HG03064 (cell line): Measurements from ENCODE around the gene SNCB.

Experiments
- ATAC-seq: cut with Tn5 transposase; IDR thresholded peaks from one replicate; pipeline ENCODE4 v1.9.1; 2021; ENCODE audit warnings: low read depth; ENCODE audit not compliant: unreplicated experiment

Gene SNCB

DNA sequence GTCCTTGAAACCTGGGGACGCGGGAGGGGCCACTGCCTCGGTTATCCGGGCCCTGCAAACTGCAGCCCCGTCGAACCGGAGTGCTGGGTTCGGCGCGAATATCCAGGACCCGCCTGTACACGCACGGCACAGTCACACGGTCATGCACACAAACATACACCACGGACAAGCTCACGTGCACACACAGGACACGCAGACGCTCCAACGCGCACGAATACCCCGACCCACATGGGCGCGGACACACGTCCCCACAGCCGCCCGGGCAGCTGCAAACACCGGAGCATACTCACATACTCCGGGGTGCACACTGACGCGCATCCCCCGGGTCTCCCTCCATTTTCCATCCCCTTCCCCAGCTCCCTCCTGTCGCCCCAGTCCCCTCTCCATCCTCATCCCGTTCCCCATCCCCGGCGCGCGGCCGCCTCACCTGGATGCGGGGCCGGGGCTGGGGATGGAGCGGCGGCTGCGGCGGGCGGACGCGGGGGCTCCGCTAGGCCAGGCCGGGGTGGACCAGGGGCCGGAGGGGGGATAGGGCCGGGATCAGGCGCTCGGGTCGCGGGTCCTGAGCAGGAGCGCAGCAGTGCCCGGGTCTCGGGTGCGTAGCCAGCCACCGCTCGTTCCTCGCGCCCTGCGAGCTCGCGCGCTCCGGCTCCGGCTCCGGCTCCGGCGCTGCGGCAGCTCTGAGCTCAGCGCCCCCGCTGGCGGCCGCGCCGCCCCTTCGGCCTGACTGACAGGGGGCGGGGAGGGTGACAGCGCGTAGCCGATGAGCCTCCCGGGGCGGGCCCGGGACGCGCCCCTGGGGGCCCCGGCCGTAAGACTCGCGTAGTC, at the start of gene SNCB, which contains the start of gene EIF4E1B:
SNCB (minus strand) TSS at position 682 of the 828 bp plus-strand sequence. CDS start 880 bp downstream, outside the sequence.
EIF4E1B (plus strand) TSS at position 823 of the 828 bp plus-strand sequence. CDS start 12,113 bp downstream, outside the sequence.
- peak; percentile 64 for ATAC-seq

GRCh38 chr5:176679365-176680225, 49.3 kb upstream of the SNCB start:
- no peak for ATAC-seq

DNA sequence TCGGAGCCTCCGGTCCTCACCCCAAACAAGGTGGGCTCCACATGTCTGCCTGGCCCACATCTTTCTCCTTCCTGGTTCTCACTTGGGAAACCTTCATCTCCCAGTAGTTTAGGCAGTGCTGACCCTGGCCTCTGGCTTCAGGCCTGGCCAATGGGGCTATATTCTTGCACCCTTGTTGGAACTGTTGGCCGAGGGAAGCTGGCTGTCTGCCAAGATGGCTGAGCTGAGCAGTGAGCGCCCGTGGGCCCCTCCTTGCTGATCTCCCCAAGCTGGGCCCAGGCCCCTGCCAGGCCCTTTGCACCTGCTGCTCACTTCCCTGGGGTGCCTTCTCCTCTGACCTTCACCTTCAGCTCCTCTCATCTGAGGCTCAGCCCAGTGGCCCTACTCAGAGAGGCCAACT, 48.2 kb upstream of the SNCB start:
- ATAC-seq, result no peak

- no peak for ATAC-seq
Observed at GRCh38 chr5:176677209-176677939, 47.0 kb upstream of the SNCB start.

DNA sequence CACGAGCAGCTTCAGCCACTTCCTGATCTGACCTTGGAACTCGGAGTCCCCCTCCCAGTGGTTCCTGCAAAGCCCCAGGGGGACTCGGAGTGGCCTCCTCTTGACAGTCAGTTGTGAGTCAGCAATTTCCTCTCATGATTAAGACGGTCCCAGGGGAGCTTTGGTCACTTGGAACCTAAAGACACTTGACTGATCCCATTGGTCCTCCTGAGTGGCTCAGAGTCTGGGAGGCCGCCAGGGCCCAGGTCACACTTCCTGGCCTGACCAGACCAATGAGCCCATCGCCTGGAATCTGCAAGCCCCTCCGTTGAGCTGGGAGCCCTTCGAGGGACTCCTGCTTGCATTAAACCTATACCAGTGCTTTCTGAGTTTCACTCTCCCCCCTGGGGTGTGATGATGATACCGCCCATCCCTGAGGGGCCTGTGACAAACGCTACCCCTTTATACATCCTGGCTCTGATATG, 46.1 kb upstream of the SNCB start:
- peak; percentile 60 for ATAC-seq

GRCh38 chr5:176675676-176676360, 45.5 kb upstream of the SNCB start:
- ATAC-seq, result no peak

DNA sequence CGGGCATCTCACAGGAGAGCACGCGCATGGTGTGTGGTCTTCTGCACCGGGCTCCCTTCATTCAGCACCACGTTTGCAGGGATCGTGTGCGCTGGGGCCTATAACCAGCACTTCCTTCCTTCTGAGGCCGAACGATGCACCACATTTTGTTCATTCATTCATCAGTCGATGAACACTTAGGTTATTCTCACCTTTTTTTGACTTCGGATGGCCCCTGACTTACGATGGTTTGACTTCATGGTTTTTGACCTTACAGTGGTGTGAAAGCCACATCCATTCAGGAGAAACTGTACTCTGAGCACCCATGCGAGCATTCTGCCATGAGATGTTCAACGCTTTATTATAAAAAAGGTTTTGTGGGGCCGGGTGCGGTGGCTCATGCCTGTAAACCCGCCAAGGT, 44.5 kb upstream of the SNCB start:
- ATAC-seq, result no peak

DNA sequence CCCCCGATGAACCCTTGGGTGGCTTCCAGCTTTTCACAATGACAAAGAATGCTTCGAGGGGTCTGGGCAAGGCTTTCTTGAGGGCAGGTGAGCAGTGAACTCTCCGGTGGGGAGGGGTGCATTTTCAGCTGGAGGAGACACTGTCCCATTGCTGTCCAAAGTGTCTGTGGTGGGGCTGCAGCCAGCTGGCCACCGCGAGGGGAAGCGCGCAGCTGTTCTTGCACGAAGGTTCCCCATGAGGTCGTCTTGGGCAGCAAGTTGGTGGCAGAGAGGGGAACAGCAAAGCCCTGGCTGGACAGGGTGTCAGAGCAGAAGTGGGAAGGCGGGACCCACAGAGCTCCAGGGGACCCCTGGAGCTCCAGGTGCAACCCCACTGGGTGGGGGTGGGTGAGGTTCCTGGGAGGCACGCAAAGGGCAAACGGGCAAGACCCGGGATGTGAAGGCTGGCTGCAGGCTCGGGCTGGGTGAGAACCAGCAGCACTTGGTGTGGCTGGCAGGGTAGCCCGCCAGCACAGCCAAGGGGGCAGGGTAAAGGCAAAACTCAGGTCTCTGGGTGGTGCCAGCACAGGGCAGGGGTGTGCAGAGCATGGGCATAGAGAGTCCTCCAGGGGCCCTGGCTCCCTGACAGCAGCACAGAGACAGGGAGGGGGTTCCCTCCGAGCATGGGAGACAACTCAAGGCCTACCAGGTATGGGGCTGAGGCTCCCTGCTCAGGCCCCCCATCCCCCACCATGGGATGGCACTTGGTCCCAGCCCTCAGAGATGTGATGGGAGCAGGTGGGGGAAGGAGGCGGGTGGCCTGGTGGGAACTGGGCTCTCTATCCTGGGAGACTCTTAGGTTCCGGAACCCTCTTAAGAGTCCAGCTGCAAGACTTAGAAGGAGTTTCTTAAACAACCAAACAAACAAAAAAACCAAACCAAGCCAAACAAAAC, 43.6 kb upstream of the SNCB start:
- ATAC-seq, result no peak

DNA sequence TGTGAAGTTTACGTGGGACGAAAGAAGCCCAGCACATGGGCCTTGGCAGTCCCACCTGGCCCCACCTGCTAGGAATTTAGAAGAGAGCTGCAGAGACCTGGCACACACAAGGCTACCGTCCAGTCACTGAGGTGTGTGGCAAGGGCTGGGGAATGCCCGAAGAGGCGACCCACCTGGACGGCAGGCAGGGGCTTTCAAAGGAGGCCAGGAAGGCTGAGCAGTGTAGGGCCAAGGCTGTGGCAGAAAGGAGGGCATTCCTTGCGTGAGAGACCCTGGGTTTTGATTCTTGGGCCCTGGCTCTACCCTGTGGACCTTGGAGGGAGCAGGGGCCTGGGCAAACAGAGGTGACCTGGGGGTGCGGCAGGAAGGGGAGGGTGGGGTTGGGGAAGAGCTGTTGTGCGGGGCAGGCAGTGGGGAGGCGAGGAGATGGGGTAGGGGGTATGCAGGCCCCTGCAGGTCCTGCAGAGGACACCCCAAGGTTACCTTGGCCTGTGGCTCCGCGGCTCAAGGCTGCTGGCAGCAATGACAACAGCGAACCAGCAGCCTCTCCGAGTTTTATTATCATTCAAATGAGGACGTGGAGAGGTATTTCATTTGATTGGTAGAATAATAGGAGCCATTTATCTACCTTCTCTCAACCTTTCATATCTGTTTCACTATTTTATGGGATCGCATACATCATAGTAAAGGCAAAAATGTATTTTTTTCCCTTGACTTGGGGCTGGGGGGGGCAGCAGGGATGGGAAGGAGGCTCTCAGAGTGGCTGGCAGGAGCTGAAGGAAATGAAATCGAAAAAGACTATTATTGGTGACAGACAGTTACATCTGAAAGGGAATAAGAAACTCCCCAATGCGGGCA, 41.8 kb upstream of the SNCB start:
- no peak for ATAC-seq

- ATAC-seq, result no peak
Observed at GRCh38 chr5:176671399-176671798, 41.1 kb upstream of the SNCB start.

- ATAC-seq, result no peak
Observed at GRCh38 chr5:176670449-176670848, 40.1 kb upstream of the SNCB start.

DNA sequence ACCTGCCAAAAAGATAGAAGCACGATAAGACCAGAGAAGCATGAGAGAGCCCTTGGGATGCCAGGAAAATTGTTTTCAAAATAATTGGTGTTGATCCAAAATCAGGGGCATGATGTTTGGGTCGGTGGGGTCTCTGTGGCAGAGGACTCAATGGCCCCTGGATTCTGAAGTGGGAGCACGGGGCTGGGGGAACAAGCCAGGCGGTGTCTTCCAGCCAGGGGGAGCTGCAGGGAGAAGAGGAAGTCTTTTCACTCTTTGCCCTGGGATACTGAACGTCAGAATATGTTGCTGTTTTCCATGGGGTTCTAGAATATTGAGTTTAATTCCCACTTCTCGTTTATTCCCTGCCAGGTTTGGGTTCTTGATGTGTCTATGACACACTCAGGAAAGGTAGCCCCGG, 37.3 kb upstream of the SNCB start:
- ATAC-seq, result no peak

DNA sequence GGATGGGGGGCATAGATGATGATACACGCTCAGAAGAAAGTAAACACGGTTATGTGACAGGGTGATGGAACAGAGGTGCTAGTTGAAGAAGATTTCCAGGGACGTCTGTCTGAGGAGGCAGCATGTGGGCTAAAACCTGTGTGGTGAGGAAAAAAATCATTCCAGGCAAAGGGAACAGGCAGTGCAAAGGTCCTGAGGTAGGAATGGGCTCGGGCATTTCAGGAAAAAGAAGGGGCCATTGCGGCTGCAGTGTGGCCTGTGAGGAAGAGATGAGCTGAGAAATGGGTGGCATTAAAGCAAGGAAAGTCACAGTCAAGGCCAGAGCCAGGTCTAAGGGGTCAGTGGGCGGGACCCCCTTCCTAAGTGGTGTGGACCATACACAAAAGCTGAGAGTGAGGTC, 35.2 kb upstream of the SNCB start:
- ATAC-seq, result no peak

DNA sequence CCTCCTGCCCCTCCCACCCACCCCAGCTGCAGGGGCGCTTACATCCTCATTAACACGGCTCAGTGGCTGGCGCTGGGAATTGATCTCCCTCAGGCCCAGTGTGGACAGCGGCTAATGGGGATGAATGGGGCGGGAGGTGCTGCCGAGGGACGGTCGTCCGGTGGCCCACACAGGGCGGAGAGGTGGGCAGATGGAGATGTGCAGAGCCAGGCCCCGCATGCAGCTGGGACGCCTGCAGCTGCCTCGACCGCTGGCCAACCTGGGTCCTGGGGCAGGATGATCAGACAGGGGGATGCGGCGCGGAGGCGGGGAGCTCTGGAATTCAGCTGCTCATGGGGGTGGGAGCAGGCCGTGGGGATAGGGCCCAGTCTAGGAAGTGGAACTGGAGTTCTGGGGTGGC, 34.6 kb upstream of the SNCB start:
- ATAC-seq, result no peak

- ATAC-seq, result no peak
Observed at GRCh38 chr5:176664479-176664878, 34.1 kb upstream of the SNCB start.

DNA sequence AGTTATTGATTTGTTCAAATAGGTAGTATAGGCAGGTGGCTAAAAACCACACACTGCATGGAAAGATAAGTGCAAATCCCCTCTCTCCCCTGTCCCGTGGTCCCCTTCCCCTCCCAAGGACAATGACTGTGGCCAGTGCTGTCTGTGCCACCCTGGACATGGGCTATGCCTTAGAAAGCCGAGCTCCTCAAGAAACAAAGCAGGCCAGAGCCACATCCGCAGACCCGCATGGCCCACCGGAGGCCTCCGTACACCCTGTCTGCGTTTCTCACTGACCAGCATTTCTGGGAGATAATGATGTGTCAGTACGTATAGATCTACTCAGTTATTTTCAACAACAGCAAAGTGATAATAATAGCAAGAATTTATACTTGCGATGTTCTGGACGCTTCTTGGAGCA, 33.2 kb upstream of the SNCB start:
- no peak for ATAC-seq

GRCh38 chr5:176662371-176663333, 32.3 kb upstream of the SNCB start:
- ATAC-seq, result no peak
